GM23248 (cell line): ENCODE results near the gene NEUROG1.

Source experiments
- EZH2 ChIP-seq: fragments of 200-600 bp; sonication (generic); IDR thresholded peaks from 2 replicates; pipeline ENCODE4 v1.6.1; 2018; ENCODE audit warnings: antibody characterized with exemption, mild to moderate bottlenecking; ENCODE audit not compliant: insufficient read depth, poor library complexity, severe bottlenecking
- EZH2phosphoT487 ChIP-seq: fragments of 200-600 bp; sonication (generic); IDR thresholded peaks from 2 replicates; pipeline ENCODE4 v1.6.1; 2018; ENCODE audit warnings: antibody characterized with exemption, moderate library complexity, mild to moderate bottlenecking, low read depth; ENCODE audit not compliant: insufficient read depth

DNA sequence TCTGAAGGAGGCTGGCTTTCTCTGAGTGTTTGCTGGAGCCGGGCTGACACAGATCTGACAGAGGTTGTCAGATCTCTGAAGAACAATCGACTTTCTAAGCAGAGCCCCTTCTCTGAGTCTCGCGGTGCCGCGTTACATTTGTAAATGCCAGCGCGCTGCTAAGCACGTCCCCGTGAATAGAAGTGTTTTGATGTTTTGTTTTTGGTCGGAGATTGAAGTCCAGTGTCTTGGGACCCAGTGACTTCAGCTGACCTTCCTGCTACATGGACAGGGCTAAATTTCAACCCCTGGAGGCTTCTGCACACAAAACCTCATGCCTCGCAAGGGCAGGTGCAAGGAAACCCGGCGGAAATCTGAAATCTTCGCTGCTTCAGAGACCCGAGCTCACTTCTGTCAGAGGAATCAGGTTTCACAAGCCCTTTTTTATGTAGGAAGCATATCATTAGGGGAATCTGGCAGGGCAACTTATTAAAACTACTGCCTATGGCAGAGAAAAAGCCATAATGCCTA lies 27.2 kb downstream of the NEUROG1 start:
- TF ChIP-seq EZH2phosphoT487 (no peak), EZH2 (no peak)
